Parathyroid adenoma (tissue), 2 donors: Measurements from ENCODE around the gene USP37.

Experiments used
- H2AFZ ChIP-seq: fragments of 300-600 bp; sonication (generic); one replicate; pipeline ENCODE4 v1.7.0; 2017; ENCODE audit warnings: antibody characterized with exemption, mild to moderate bottlenecking
- H3K27ac ChIP-seq: fragments of 300-600 bp; sonication (generic); one replicate; pipeline ENCODE4 v1.7.0; 2017
- H3K27me3 ChIP-seq: fragments of 300-600 bp; sonication (generic); one replicate; pipeline ENCODE4 v1.7.0; 2017; ENCODE audit warnings: low read length; ENCODE audit not compliant: control insufficient read depth, insufficient read depth
- H3K36me3 ChIP-seq: fragments of 300-600 bp; sonication (generic); one replicate; pipeline ENCODE4 v1.7.0; 2017; ENCODE audit warnings: low read length; ENCODE audit not compliant: control insufficient read depth, insufficient read depth
- H3K4me1 ChIP-seq: fragments of 300-600 bp; sonication (generic); one replicate; pipeline ENCODE4 v1.7.0; 2017; ENCODE audit warnings: control low read depth
- H3K4me2 ChIP-seq: fragments of 300-600 bp; sonication (generic); one replicate; pipeline ENCODE4 v1.7.0; 2017; ENCODE audit warnings: low read length
- H3K4me3 ChIP-seq: fragments of 300-600 bp; sonication (generic); one replicate; pipeline ENCODE4 v1.7.0; 2017; ENCODE audit warnings: low read depth, low read length
- H3K79me2 ChIP-seq: fragments of 300-600 bp; sonication (generic); one replicate; pipeline ENCODE4 v1.7.0; 2017; ENCODE audit warnings: control low read depth
- H3K9ac ChIP-seq: fragments of 300-600 bp; sonication (generic); one replicate; pipeline ENCODE4 v1.7.0; 2017; ENCODE audit warnings: mild to moderate bottlenecking
- H3K9me3 ChIP-seq: fragments of 300-600 bp; sonication (generic); one replicate; pipeline ENCODE4 v1.7.0; 2017; ENCODE audit warnings: low read length; ENCODE audit not compliant: control insufficient read depth
- TF ChIP-seq, protein P1 (sequence below): fragments of 300-600 bp; sonication (generic); IDR thresholded peaks from one replicate; pipeline ENCODE4 v1.7.0; 2017; ENCODE audit warnings: antibody characterized with exemption, mild to moderate bottlenecking
- donor health status: primary hyperparathyroidism.

USP37 gene

DNA sequence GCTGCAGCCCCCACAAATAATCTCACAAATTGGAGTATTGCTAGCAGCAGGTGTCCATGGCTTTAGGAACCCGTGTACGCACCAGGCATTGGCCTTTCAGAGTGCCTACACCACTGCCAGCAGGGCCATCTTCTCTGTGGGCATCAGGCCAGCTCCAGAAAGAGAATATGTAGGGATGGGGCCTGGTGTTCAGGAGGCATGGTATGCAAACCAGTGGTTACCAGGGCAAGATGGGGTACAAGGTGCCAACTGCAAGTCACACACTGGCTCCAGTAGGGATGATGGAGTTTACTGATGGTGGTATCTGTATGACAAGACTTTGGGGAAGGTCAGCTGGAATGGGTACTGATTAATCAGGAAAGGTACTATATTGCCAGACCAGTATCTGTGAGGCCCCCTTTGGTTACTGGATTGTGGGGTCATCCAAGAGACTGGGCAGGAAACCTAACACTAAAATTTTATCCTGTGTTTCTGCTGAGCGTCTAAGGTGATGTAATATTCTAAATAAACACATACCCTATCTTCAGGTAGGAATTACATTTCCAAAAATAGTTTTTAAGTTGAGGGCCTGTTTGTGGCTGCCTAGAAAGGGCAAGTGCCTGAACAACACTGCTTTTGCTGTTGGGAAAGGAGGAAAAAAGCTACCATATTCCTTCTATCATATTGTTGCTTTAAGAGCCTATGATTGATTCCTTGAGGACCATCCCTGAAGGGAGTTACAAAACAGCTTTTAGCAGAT is 9.5 kb upstream of the USP37 start:
- Histone ChIP-seq H2AFZ (no peak overlapping the region), H3K27me3 (no peaks in the 10 kb centered on the region), H3K27ac (no peak overlapping the region), H3K9ac (no peak overlapping the region), H3K4me2 (no peak overlapping the region), H3K4me3 (no peak overlapping the region), H3K9me3 (no peaks in the 10 kb centered on the region), H3K36me3 (no peaks in the 10 kb centered on the region), H3K4me1 (peaks cover 4% of the 10 kb centered on the region), H3K79me2 (peaks cover 49% of the 10 kb centered on the region)
- TF ChIP-seq, protein P1, sequence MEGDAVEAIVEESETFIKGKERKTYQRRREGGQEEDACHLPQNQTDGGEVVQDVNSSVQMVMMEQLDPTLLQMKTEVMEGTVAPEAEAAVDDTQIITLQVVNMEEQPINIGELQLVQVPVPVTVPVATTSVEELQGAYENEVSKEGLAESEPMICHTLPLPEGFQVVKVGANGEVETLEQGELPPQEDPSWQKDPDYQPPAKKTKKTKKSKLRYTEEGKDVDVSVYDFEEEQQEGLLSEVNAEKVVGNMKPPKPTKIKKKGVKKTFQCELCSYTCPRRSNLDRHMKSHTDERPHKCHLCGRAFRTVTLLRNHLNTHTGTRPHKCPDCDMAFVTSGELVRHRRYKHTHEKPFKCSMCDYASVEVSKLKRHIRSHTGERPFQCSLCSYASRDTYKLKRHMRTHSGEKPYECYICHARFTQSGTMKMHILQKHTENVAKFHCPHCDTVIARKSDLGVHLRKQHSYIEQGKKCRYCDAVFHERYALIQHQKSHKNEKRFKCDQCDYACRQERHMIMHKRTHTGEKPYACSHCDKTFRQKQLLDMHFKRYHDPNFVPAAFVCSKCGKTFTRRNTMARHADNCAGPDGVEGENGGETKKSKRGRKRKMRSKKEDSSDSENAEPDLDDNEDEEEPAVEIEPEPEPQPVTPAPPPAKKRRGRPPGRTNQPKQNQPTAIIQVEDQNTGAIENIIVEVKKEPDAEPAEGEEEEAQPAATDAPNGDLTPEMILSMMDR, result no peak

DNA sequence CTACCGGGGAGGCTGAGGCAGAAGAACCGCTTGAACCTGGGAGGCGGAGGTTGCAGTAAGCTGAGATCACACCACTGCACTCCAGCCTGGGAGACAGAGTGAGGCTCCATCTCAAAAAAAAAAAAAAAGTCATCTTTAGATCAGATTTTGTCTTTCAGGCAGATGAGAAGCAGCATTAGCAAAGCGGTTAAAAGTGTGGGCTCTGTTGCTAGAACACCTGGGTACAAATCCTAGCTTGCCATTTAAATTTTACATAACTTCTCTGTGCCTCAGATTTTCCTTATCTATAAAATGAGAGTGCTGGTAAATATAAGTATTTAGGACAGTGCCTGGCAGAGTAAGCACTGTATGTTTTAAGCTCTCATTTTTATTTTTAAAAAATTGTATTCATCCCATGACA is 8.7 kb upstream of the USP37 start:
- TF ChIP-seq, protein P1, result no peak
- Histone ChIP-seq H3K4me3 (no peak overlapping the region), H3K27me3 (no peaks in the 10 kb centered on the region), H2AFZ (no peak overlapping the region), H3K4me2 (no peak overlapping the region), H3K9me3 (no peaks in the 10 kb centered on the region), H3K4me1 (peaks cover 4% of the 10 kb centered on the region), H3K79me2 (peaks cover 56% of the 10 kb centered on the region), H3K36me3 (no peaks in the 10 kb centered on the region), H3K27ac (no peak overlapping the region), H3K9ac (no peak overlapping the region)

GRCh38 chr2:218570850-218571249 is 2.7 kb upstream of the USP37 start:
- H3K9ac ChIP-seq, result no peak overlapping the region
- H3K79me2 ChIP-seq, result peaks cover 46% of the 10 kb centered on the region
- no peaks in the 10 kb centered on the region for H3K36me3 ChIP-seq
- peaks cover 17% of the 10 kb centered on the region for H3K4me1 ChIP-seq
- H3K4me2 ChIP-seq, result no peak overlapping the region
- no peak overlapping the region for H3K4me3 ChIP-seq
- no peaks in the 10 kb centered on the region for H3K9me3 ChIP-seq
- H3K27me3 ChIP-seq, result no peaks in the 10 kb centered on the region
- no peak overlapping the region for H2AFZ ChIP-seq
- H3K27ac ChIP-seq, result peak overlapping the region; percentile 95
- TF ChIP-seq, protein P1, result no peak

- H3K79me2 ChIP-seq, result peaks cover 39% of the 10 kb centered on the region
- peak overlapping the region; percentile 95 for H3K27ac ChIP-seq
- H3K9me3 ChIP-seq, result no peaks in the 10 kb centered on the region
- no peaks in the 10 kb centered on the region for H3K27me3 ChIP-seq
- peak overlapping the region; percentile 95 for H2AFZ ChIP-seq
- TF ChIP-seq, protein P1, result no peak
- peak overlapping the region; percentile 72 for H3K4me3 ChIP-seq
- H3K4me1 ChIP-seq, result peaks cover 17% of the 10 kb centered on the region
- no peaks in the 10 kb centered on the region for H3K36me3 ChIP-seq
- H3K9ac ChIP-seq, result peak overlapping the region; percentile 85
- peak overlapping the region; percentile 90 for H3K4me2 ChIP-seq
These were observed 1.7 kb upstream of the USP37 start for GRCh38 chr2:218569661-218570500.
